ENCODE results near the gene METTL1. TPM values are rescaled to one million over a fixed set of nuclear protein-coding genes. Genes with fewer than 3 reads are reported as not detected.

The METTL1 gene
- total and polyA plus RNA-seq, 2 donors from 2014 or later: 23.4 to 69.4 TPM

- DNase-seq: no peak
- intact Hi-C loops (cut with DNase I): no loop called here
- H3K4me1 ChIP-seq (ENCODE audit: control insufficient read depth in 2 of 3, insufficient read depth in 2 of 3, low read depth in 1 of 3, low read length in 3 of 3): peaks cover 0 to 6% (median 4%) of the 10 kb centered on the region in 3 donors
- no peak for TF ChIP-seq CTCF (IDR thresholded peaks at IDR 0.05; ENCODE audit: borderline replicate concordance, extremely low read depth, insufficient read depth)
- H3K36me3 ChIP-seq (ENCODE audit: control insufficient read depth in 2 of 3, insufficient read depth in 3 of 3, low read length in 3 of 3): no peaks in the 10 kb centered on the region
- no peak for FAIRE-seq
- H3K9me3 ChIP-seq (ENCODE audit: control insufficient read depth in 2 of 3, insufficient read depth in 1 of 3, low read length in 3 of 3): no peaks in the 10 kb centered on the region
- no peak overlapping the region for H3K9ac ChIP-seq (ENCODE audit: low read length in 3 of 3)
- no peak overlapping the region for H3K4me3 ChIP-seq (ENCODE audit: low read length in 3 of 3)
- H3K27me3 ChIP-seq (ENCODE audit: control insufficient read depth, insufficient read depth, low read length): peaks cover 35% of the 10 kb centered on the region
- H3K27ac ChIP-seq (ENCODE audit: low read depth in 2 of 2, low read length in 2 of 2): no peak overlapping the region
These were observed 38.0 kb downstream of the METTL1 start for GRCh38 chr12:57733928-57734327.

- Histone ChIP-seq H3K27ac (ENCODE audit: low read depth in 2 of 2, low read length in 2 of 2) (no peak overlapping the region), H3K9me3 (ENCODE audit: control insufficient read depth in 2 of 3, insufficient read depth in 1 of 3, low read length in 3 of 3) (no peaks in the 10 kb centered on the region), H3K36me3 (ENCODE audit: control insufficient read depth in 2 of 3, insufficient read depth in 3 of 3, low read length in 3 of 3) (no peaks in the 10 kb centered on the region), H3K4me1 (ENCODE audit: control insufficient read depth in 2 of 3, insufficient read depth in 2 of 3, low read depth in 1 of 3, low read length in 3 of 3) (peaks cover 0 to 5% (median 4%) of the 10 kb centered on the region in 3 donors), H3K27me3 (ENCODE audit: control insufficient read depth, insufficient read depth, low read length) (peaks cover 35% of the 10 kb centered on the region), H3K9ac (ENCODE audit: low read length in 3 of 3) (no peak overlapping the region), H3K4me3 (ENCODE audit: low read length in 3 of 3) (no peak overlapping the region)
- no peak for FAIRE-seq
- DNase-seq: peak in 1 of 5 donors; percentile 23
- intact Hi-C loops (cut with DNase I): no loop called here
- TF ChIP-seq CTCF (IDR thresholded peaks at IDR 0.05; ENCODE audit: borderline replicate concordance, extremely low read depth, insufficient read depth): no peak
These were observed 38.9 kb downstream of the METTL1 start for GRCh38 chr12:57732726-57733593.

GRCh38 chr12:57732270-57732669, 39.6 kb downstream of the METTL1 start:
- Histone ChIP-seq H3K9me3 (ENCODE audit: control insufficient read depth in 2 of 3, insufficient read depth in 1 of 3, low read length in 3 of 3) (no peaks in the 10 kb centered on the region), H3K36me3 (ENCODE audit: control insufficient read depth in 2 of 3, insufficient read depth in 3 of 3, low read length in 3 of 3) (no peaks in the 10 kb centered on the region), H3K4me3 (ENCODE audit: low read length in 3 of 3) (no peak overlapping the region), H3K27ac (ENCODE audit: low read depth in 2 of 2, low read length in 2 of 2) (no peak overlapping the region), H3K4me1 (ENCODE audit: control insufficient read depth in 2 of 3, insufficient read depth in 2 of 3, low read depth in 1 of 3, low read length in 3 of 3) (peaks cover 0 to 7% (median 4%) of the 10 kb centered on the region in 3 donors), H3K27me3 (ENCODE audit: control insufficient read depth, insufficient read depth, low read length) (peaks cover 34% of the 10 kb centered on the region), H3K9ac (ENCODE audit: low read length in 3 of 3) (no peak overlapping the region)
- intact Hi-C loops (cut with DNase I): no loop called here
- FAIRE-seq (no peak), DNase-seq (peak in 1 of 5 donors; percentile 29)
- no peak for TF ChIP-seq CTCF (IDR thresholded peaks at IDR 0.05; ENCODE audit: borderline replicate concordance, extremely low read depth, insufficient read depth)
